Measurements from ENCODE around the gene STXBP5.

DNA sequence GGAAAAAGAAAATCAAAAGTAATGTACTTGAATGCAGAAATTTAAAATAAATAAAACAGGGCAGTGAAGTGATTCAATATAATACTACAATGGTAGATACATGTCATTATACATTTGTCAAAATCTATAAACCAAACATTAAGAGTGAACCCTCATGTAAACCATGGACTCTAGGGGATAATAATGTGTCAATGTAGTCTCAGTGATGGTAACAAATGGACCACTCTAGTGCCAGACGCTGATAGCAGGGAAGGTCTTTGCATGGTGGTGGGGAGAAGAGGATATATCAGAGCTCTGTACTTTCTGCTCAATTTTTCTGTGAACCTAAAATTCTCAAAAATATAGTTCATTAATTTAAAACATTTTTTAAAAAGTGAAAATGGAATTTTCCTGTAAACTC, 19.8 kb upstream of the STXBP5 start:
- TF ChIP-seq, protein P1, sequence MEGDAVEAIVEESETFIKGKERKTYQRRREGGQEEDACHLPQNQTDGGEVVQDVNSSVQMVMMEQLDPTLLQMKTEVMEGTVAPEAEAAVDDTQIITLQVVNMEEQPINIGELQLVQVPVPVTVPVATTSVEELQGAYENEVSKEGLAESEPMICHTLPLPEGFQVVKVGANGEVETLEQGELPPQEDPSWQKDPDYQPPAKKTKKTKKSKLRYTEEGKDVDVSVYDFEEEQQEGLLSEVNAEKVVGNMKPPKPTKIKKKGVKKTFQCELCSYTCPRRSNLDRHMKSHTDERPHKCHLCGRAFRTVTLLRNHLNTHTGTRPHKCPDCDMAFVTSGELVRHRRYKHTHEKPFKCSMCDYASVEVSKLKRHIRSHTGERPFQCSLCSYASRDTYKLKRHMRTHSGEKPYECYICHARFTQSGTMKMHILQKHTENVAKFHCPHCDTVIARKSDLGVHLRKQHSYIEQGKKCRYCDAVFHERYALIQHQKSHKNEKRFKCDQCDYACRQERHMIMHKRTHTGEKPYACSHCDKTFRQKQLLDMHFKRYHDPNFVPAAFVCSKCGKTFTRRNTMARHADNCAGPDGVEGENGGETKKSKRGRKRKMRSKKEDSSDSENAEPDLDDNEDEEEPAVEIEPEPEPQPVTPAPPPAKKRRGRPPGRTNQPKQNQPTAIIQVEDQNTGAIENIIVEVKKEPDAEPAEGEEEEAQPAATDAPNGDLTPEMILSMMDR (IDR thresholded peaks at IDR 0.05) = no peak
- TF ChIP-seq POLR2A (IDR thresholded peaks at IDR 0.05) = no peak

Data from body of pancreas (tissue), 4 donors.